ENCODE results near the gene DIAPH3.

DIAPH3 gene

GRCh38 chr13:59843040-59843439 is 320.7 kb downstream of the DIAPH3 start:
- intact Hi-C loops (cut with DNase I) = no loop called here
- no peak for DNase-seq

GRCh38 chr13:59842507-59842906 is 321.2 kb downstream of the DIAPH3 start:
- DNase-seq = no peak
- intact Hi-C loops (cut with DNase I) = no loop called here

GRCh38 chr13:59839186-59839585 is 324.5 kb downstream of the DIAPH3 start:
- intact Hi-C loops (cut with DNase I) = no loop called here
- no peak for DNase-seq

- intact Hi-C loops (cut with DNase I) = no loop called here
- no peak for DNase-seq
Observed at GRCh38 chr13:59837101-59837500, 326.6 kb downstream of the DIAPH3 start.

- DNase-seq = no peak
- intact Hi-C loops (cut with DNase I) = no loop called here
Observed at GRCh38 chr13:59835569-59835968, 328.2 kb downstream of the DIAPH3 start.

- DNase-seq = no peak
- intact Hi-C loops (cut with DNase I) = no loop called here
Observed at GRCh38 chr13:59834801-59835200, 328.9 kb downstream of the DIAPH3 start.

GRCh38 chr13:59829690-59830089 is 334.0 kb downstream of the DIAPH3 start:
- DNase-seq = no peak
- intact Hi-C loops (cut with DNase I) = no loop called here

GRCh38 chr13:59823486-59823885 is 340.2 kb downstream of the DIAPH3 start:
- intact Hi-C loops (cut with DNase I) = no loop called here
- no peak for DNase-seq

- no peak for DNase-seq
- intact Hi-C loops (cut with DNase I) = no loop called here
Observed at GRCh38 chr13:59809564-59809963, 354.2 kb downstream of the DIAPH3 start.

- intact Hi-C loops (cut with DNase I) = no loop called here
- no peak for DNase-seq
Observed at GRCh38 chr13:59806801-59807200, 356.9 kb downstream of the DIAPH3 start.

- intact Hi-C loops (cut with DNase I) = no loop called here
- DNase-seq = no peak
Observed at GRCh38 chr13:59801107-59801880, 362.4 kb downstream of the DIAPH3 start.

GRCh38 chr13:59793107-59793506 is 370.6 kb downstream of the DIAPH3 start:
- DNase-seq = no peak

GRCh38 chr13:59790626-59791025 is 373.1 kb downstream of the DIAPH3 start:
- DNase-seq = no peak
- intact Hi-C loops (cut with DNase I) = no loop called here

More at GRCh38 chr13:59793107-59793506, 370.6 kb downstream of the DIAPH3 start:
- intact Hi-C loops (cut with DNase I) = no loop called here

- no peak for DNase-seq
- intact Hi-C loops (cut with DNase I) = no loop called here
Observed at GRCh38 chr13:59789558-59789957, 374.2 kb downstream of the DIAPH3 start.

GRCh38 chr13:59787679-59788078 is 376.0 kb downstream of the DIAPH3 start:
- DNase-seq = no peak

GRCh38 chr13:59782696-59783095 is 381.0 kb downstream of the DIAPH3 start:
- intact Hi-C loops (cut with DNase I) = no loop called here
- no peak for DNase-seq

More at GRCh38 chr13:59787679-59788078, 376.0 kb downstream of the DIAPH3 start:
- intact Hi-C loops (cut with DNase I) = no loop called here

- DNase-seq = no peak
- intact Hi-C loops (cut with DNase I) = no loop called here
Observed at GRCh38 chr13:59780058-59780457, 383.7 kb downstream of the DIAPH3 start.

GRCh38 chr13:59776924-59777690 is 386.6 kb downstream of the DIAPH3 start:
- no peak for DNase-seq
- intact Hi-C loops (cut with DNase I) = no loop called here

GRCh38 chr13:59774491-59774971 is 389.2 kb downstream of the DIAPH3 start:
- intact Hi-C loops (cut with DNase I) = no loop called here
- no peak for DNase-seq

GRCh38 chr13:59771272-59771671 is 392.5 kb downstream of the DIAPH3 start:
- no peak for DNase-seq
- intact Hi-C loops (cut with DNase I) = no loop called here

Measured in head of caudate nucleus (tissue), 42 donors.